HEK293T (cell line): ENCODE results near the gene OR7C1.

Experiments used
- ARNT ChIP-seq: fragments of 450-650 bp; IDR thresholded peaks from 2 replicates; pipeline ENCODE4 v1.6.1; 2017; ENCODE audit warnings: mild to moderate bottlenecking
- BHLHE40 ChIP-seq: fragments of 450-650 bp; IDR thresholded peaks from 2 replicates; pipeline ENCODE4 v1.6.1; 2016; ENCODE audit warnings: mild to moderate bottlenecking, moderate library complexity, borderline replicate concordance
- CTBP1 ChIP-seq: fragments of 450-650 bp; IDR thresholded peaks from 2 replicates; pipeline ENCODE4 v1.6.1; 2016; ENCODE audit warnings: borderline replicate concordance
- ELF4 ChIP-seq: fragments of 450-650 bp; IDR thresholded peaks from 2 replicates; pipeline ENCODE4 v1.6.1; 2017; ENCODE audit warnings: antibody characterized with exemption
- FOXA1 ChIP-seq: fragments of 450-650 bp; IDR thresholded peaks from 2 replicates; pipeline ENCODE4 v1.6.1; 2016; ENCODE audit warnings: mild to moderate bottlenecking
- FOXM1 ChIP-seq: fragments of 450-650 bp; IDR thresholded peaks from 2 replicates; pipeline ENCODE4 v1.6.1; 2017; ENCODE audit warnings: mild to moderate bottlenecking, borderline replicate concordance
- HDGF ChIP-seq: fragments of 450-650 bp; IDR thresholded peaks from 2 replicates; pipeline ENCODE4 v1.6.1; 2017; ENCODE audit warnings: antibody characterized with exemption, borderline replicate concordance
- L3MBTL2 ChIP-seq: fragments of 450-650 bp; conservative IDR thresholded peaks from 2 replicates; pipeline ENCODE4 v1.6.1; 2016; ENCODE audit warnings: mild to moderate bottlenecking
- NFRKB ChIP-seq: fragments of 450-650 bp; IDR thresholded peaks from 2 replicates; pipeline ENCODE4 v1.6.1; 2016; ENCODE audit warnings: mild to moderate bottlenecking, moderate library complexity
- SP1 ChIP-seq: fragments of 450-650 bp; IDR thresholded peaks from 2 replicates; pipeline ENCODE4 v1.6.1; 2017
- SUZ12 ChIP-seq: fragments of 450-650 bp; IDR thresholded peaks from 2 replicates; pipeline ENCODE4 v1.6.1; 2016; ENCODE audit warnings: mild to moderate bottlenecking
- TARDBP ChIP-seq: fragments of 450-650 bp; IDR thresholded peaks from 2 replicates; pipeline ENCODE4 v1.6.1; 2016
- ZNF384 ChIP-seq: fragments of 450-650 bp; IDR thresholded peaks from 2 replicates; pipeline ENCODE4 v1.6.1; 2016
- TF ChIP-seq, protein P1 (sequence below): fragments of 450-650 bp; IDR thresholded peaks from 2 replicates; pipeline ENCODE4 v1.6.1; 2016

DNA sequence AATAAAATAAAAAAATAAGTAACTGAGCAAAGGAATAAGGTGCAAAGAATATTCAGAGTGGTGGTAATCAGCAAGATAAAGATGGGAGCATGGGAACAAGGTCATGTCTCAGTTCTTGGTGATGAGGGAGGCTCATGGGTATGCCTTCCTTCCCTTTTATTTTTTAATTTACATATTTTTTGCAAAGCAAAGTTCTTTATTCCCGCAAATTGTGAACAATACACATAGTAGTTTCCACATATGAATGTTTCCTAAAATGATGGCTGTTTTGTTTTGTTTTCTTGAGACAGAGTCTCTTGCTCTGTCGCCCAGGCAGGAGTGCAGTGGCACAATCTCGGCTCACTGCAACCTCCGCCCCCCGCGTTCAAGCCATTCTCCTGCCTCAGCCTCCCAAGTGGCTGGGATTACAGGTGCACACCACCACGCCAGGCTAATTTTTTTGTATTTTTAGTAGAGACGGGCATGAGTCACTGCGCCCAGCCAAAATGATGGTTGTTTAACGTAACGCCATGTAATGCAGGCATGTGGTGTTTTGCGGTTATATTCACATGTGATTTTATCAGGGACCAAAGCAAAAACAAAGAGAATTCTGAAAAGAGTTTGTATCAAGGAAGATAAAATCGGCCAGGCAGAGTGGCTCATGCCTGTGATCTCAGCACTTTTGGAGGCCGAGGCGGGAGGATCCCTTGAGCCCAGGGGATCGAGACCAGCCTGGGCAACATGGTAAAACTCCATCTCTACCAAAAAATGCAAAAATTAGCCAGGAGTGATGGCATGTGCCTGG is 52.2 kb downstream of the OR7C1 start:
- TF ChIP-seq ELF4: no peak
- TF ChIP-seq FOXM1: no peak
- TF ChIP-seq BHLHE40: no peak
- TF ChIP-seq ZNF384: no peak
- TF ChIP-seq SUZ12: no peak
- TF ChIP-seq CTBP1: no peak
- TF ChIP-seq HDGF: no peak
- no peak for TF ChIP-seq SP1
- no peak for TF ChIP-seq FOXA1
- TF ChIP-seq, protein P1, sequence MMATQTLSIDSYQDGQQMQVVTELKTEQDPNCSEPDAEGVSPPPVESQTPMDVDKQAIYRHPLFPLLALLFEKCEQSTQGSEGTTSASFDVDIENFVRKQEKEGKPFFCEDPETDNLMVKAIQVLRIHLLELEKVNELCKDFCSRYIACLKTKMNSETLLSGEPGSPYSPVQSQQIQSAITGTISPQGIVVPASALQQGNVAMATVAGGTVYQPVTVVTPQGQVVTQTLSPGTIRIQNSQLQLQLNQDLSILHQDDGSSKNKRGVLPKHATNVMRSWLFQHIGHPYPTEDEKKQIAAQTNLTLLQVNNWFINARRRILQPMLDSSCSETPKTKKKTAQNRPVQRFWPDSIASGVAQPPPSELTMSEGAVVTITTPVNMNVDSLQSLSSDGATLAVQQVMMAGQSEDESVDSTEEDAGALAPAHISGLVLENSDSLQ: no peak
- TF ChIP-seq TARDBP: no peak
- TF ChIP-seq ARNT: no peak
- no peak for TF ChIP-seq L3MBTL2
- TF ChIP-seq NFRKB: no peak
